Neural progenitor cell (in vitro differentiated cells): ENCODE results near the gene DCTN3. TPM values are rescaled to one million over a fixed set of nuclear protein-coding genes. Genes with fewer than 3 reads are reported as not detected.

Experiments used
- DNase-seq: peaks from one replicate; pipeline ENCODE4 v3.0.0-alpha.2; 2016; ENCODE audit warnings: low spot score
- H2AFZ ChIP-seq: fragments of 200-600 bp; sonication (generic); replicated peaks from 2 replicates; pipeline ENCODE4 v1.6.1; 2016; ENCODE audit warnings: antibody characterized with exemption
- H3F3A ChIP-seq: fragments of 200-600 bp; sonication (generic); 2 replicates; pipeline ENCODE4 v1.6.1; 2016; ENCODE audit warnings: antibody characterized with exemption, low read depth
- H3K27ac ChIP-seq: fragments of 200-600 bp; sonication (generic); 2 replicates; pipeline ENCODE4 v1.5.1; 2016; ENCODE audit warnings: mild to moderate bottlenecking
- H3K27me3 ChIP-seq: fragments of 200-600 bp; sonication (generic); 2 replicates; pipeline ENCODE4 v1.6.1; 2016; ENCODE audit warnings: mild to moderate bottlenecking, moderate library complexity
- H3K36me3 ChIP-seq: fragments of 200-600 bp; sonication (generic); 2 replicates; pipeline ENCODE4 v1.5.1; 2016
- H3K4me1 ChIP-seq: fragments of 200-600 bp; sonication (generic); 2 replicates; pipeline ENCODE4 v1.6.1; 2016; ENCODE audit warnings: mixed run types
- H3K4me2 ChIP-seq: fragments of 200-600 bp; sonication (generic); 2 replicates; pipeline ENCODE4 v1.6.1; 2016
- H3K4me3 ChIP-seq: fragments of 200-600 bp; sonication (generic); 2 replicates; pipeline ENCODE4 v1.5.1; 2016
- H3K79me2 ChIP-seq: fragments of 200-600 bp; sonication (generic); 2 replicates; pipeline ENCODE4 v1.6.1; 2016; ENCODE audit warnings: low read depth
- H3K9ac ChIP-seq: fragments of 200-600 bp; sonication (generic); 2 replicates; pipeline ENCODE4 v1.6.1; 2016
- H3K9me3 ChIP-seq: fragments of 200-600 bp; sonication (generic); 2 replicates; pipeline ENCODE4 v1.5.1; 2016; ENCODE audit warnings: low read depth
- H4K20me1 ChIP-seq: fragments of 200-600 bp; sonication (generic); 2 replicates; pipeline ENCODE4 v1.6.1; 2016; ENCODE audit warnings: low read depth
- H3K27ac Mint-ChIP-seq: 3 replicates; pipeline ENCODE4 v1.8.0; 2021; ENCODE audit warnings: mixed read lengths
- H3K27me3 Mint-ChIP-seq: 2 replicates; pipeline ENCODE4 v1.8.0; 2022; ENCODE audit warnings: low read depth, mild to moderate bottlenecking, inconsistent platforms, moderate library complexity, mixed read lengths; ENCODE audit not compliant: insufficient read depth
- H3K36me3 Mint-ChIP-seq: 3 replicates; pipeline ENCODE4 v1.8.0; 2021; ENCODE audit warnings: mixed read lengths
- H3K4me1 Mint-ChIP-seq: 3 replicates; pipeline ENCODE4 v1.8.0; 2021; ENCODE audit warnings: mixed read lengths
- H3K4me3 Mint-ChIP-seq: 3 replicates; pipeline ENCODE4 v1.8.0; 2021; ENCODE audit warnings: mild to moderate bottlenecking, moderate library complexity, mixed read lengths
- H3K9me3 Mint-ChIP-seq: 3 replicates; pipeline ENCODE4 v1.8.0; 2020; ENCODE audit warnings: mixed read lengths
- EZH2 ChIP-seq: fragments of 200-600 bp; sonication (generic); IDR thresholded peaks from 2 replicates; pipeline ENCODE4 v1.6.1; 2017; ENCODE audit warnings: antibody characterized with exemption, mild to moderate bottlenecking, moderate library complexity
- EZH2phosphoT487 ChIP-seq: fragments of 200-600 bp; sonication (generic); IDR thresholded peaks from 2 replicates; pipeline ENCODE4 v1.6.1; 2017; ENCODE audit warnings: antibody characterized with exemption
- total RNA-seq: library from RNA; depleted of rRNA; stranded (reverse); fragments of >200 nt; gene quantifications from 2 replicates; pipeline ENCODE4 v1.2.3, GENCODE V29; 2015; ENCODE audit warnings: low replicate concordance
- TF ChIP-seq, protein P1 (sequence below): fragments of 200-600 bp; sonication (generic); IDR thresholded peaks from 2 replicates; pipeline ENCODE4 v1.5.1; 2017; ENCODE audit warnings: antibody characterized with exemption, mild to moderate bottlenecking

The DCTN3 gene
- total RNA-seq, 1 donor from 2014 or later: 45.6 TPM

GRCh38 chr9:34633166-34633565 lies 12.9 kb upstream of the DCTN3 start:
- Histone ChIP-seq H3K9me3 (no peaks in the 10 kb centered on the region), H3K79me2 (peaks cover 15% of the 10 kb centered on the region), H4K20me1 (peaks cover 17% of the 10 kb centered on the region), H3K4me1 (peaks cover 40% of the 10 kb centered on the region), H3K9ac (no peak overlapping the region), H2AFZ (no peak overlapping the region), H3K27me3 (peaks cover 48% of the 10 kb centered on the region), H3F3A (peaks cover 35% of the 10 kb centered on the region), H3K36me3 (no peaks in the 10 kb centered on the region), H3K4me2 (peak overlapping the region; percentile 61), H3K4me3 (no peak overlapping the region), H3K27ac (no peak overlapping the region)
- H3K27me3 Mint-ChIP-seq: peaks cover 30% of the 10 kb centered on the region
- peaks cover 32% of the 10 kb centered on the region for H3K4me1 Mint-ChIP-seq
- DNase-seq: peak; percentile 68
- peak overlapping the region; percentile 59 for H3K4me3 Mint-ChIP-seq
- no peak for TF ChIP-seq EZH2phosphoT487
- TF ChIP-seq, protein P1, sequence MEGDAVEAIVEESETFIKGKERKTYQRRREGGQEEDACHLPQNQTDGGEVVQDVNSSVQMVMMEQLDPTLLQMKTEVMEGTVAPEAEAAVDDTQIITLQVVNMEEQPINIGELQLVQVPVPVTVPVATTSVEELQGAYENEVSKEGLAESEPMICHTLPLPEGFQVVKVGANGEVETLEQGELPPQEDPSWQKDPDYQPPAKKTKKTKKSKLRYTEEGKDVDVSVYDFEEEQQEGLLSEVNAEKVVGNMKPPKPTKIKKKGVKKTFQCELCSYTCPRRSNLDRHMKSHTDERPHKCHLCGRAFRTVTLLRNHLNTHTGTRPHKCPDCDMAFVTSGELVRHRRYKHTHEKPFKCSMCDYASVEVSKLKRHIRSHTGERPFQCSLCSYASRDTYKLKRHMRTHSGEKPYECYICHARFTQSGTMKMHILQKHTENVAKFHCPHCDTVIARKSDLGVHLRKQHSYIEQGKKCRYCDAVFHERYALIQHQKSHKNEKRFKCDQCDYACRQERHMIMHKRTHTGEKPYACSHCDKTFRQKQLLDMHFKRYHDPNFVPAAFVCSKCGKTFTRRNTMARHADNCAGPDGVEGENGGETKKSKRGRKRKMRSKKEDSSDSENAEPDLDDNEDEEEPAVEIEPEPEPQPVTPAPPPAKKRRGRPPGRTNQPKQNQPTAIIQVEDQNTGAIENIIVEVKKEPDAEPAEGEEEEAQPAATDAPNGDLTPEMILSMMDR: no peak
- TF ChIP-seq EZH2: no peak
- no peak overlapping the region for H3K27ac Mint-ChIP-seq
- H3K36me3 Mint-ChIP-seq: peaks cover 2% of the 10 kb centered on the region
- peaks cover 2% of the 10 kb centered on the region for H3K9me3 Mint-ChIP-seq

- Mint-ChIP-seq H3K36me3 (peaks cover 2% of the 10 kb centered on the region), H3K27ac (no peak overlapping the region), H3K27me3 (peaks cover 51% of the 10 kb centered on the region), H3K4me3 (peak overlapping the region; percentile 84), H3K4me1 (peaks cover 24% of the 10 kb centered on the region), H3K9me3 (peaks cover 2% of the 10 kb centered on the region)
- Histone ChIP-seq H3K27ac (no peak overlapping the region), H3K9ac (no peak overlapping the region), H3K9me3 (no peaks in the 10 kb centered on the region), H3F3A (peaks cover 38% of the 10 kb centered on the region), H3K79me2 (peaks cover under 1% of the 10 kb centered on the region), H3K4me3 (no peak overlapping the region), H4K20me1 (peaks cover 5% of the 10 kb centered on the region), H3K36me3 (no peaks in the 10 kb centered on the region), H3K4me2 (peak overlapping the region; percentile 46), H2AFZ (no peak overlapping the region), H3K4me1 (peaks cover 49% of the 10 kb centered on the region), H3K27me3 (peaks cover 69% of the 10 kb centered on the region)
- no peak for DNase-seq
- TF ChIP-seq, protein P1: no peak
- TF ChIP-seq EZH2phosphoT487 (no peak), EZH2 (no peak)
These were observed 10.3 kb upstream of the DCTN3 start for GRCh38 chr9:34630402-34631154.

DNA sequence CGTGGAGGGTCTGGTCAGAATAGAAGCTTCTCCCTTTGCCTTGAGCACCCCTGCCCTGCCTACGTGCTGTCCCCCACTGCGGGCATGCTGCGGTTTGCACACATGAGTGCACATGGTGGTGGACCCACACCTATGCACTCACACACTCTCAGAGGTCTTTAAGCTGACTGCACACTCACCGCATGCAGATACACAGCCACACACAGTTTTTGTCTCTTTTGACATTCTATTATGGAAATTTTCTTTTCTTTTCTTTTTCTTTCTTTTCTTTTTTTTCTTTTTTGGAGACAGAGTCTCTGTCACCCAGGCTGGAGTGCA lies 9.2 kb upstream of the DCTN3 start:
- Mint-ChIP-seq H3K4me3 (peak overlapping the region; percentile 84), H3K27ac (no peak overlapping the region), H3K4me1 (peaks cover 22% of the 10 kb centered on the region), H3K36me3 (no peaks in the 10 kb centered on the region), H3K9me3 (peaks cover 2% of the 10 kb centered on the region), H3K27me3 (peaks cover 51% of the 10 kb centered on the region)
- peak overlapping the region; percentile 97 for H3K4me2 ChIP-seq
- no peaks in the 10 kb centered on the region for H3K79me2 ChIP-seq
- H2AFZ ChIP-seq: no peak overlapping the region
- TF ChIP-seq EZH2phosphoT487 (no peak), EZH2 (no peak)
- TF ChIP-seq, protein P1: no peak
- peaks cover 45% of the 10 kb centered on the region for H3F3A ChIP-seq
- H3K36me3 ChIP-seq: no peaks in the 10 kb centered on the region
- no peak overlapping the region for H3K27ac ChIP-seq
- H3K9me3 ChIP-seq: no peaks in the 10 kb centered on the region
- H3K9ac ChIP-seq: no peak overlapping the region
- H4K20me1 ChIP-seq: peaks cover 5% of the 10 kb centered on the region
- peak overlapping the region; percentile 66 for H3K4me3 ChIP-seq
- peaks cover 60% of the 10 kb centered on the region for H3K4me1 ChIP-seq
- peaks cover 70% of the 10 kb centered on the region for H3K27me3 ChIP-seq
- DNase-seq: no peak
